Stimulated activated naive CD8-positive, alpha-beta T cell treated with anti-CD3 and anti-CD28 coated beads, Interleukin-15, amount 100 ng/mL, for 72 hours (primary cell): ENCODE results near the gene STK32C.
"Not testable (repeated sequence)": the region's sequence is repeated elsewhere in the genome, so short reads cannot be mapped to it uniquely, and the experiment has no call there.

Experiments
- ATAC-seq: fragments of 150-1000 bp; cut with Tn5 transposase; 2 replicates; pipeline ENCODE4 v1.10.0; 2021; ENCODE audit warnings: mild to moderate bottlenecking, moderate library complexity
- DNase-seq, 2 donors: peaks; one replicate each; pipeline ENCODE4 v3.0.0; 2021 to 2022
- H3K27ac Mint-ChIP-seq, 2 donors: one replicate each; pipeline ENCODE4 v1.8.0; 2022; ENCODE audit warnings: mild to moderate bottlenecking in 2 of 2, mixed read lengths in 2 of 2, moderate library complexity in 2 of 2
- H3K27me3 Mint-ChIP-seq: one replicate; pipeline ENCODE4 v1.8.0; 2022; ENCODE audit warnings: mixed read lengths
- H3K4me1 Mint-ChIP-seq: one replicate; pipeline ENCODE4 v1.8.0; 2022; ENCODE audit warnings: mild to moderate bottlenecking, mixed read lengths
- H3K4me3 Mint-ChIP-seq, 2 donors: one replicate each; pipeline ENCODE4 v1.8.0; 2022; ENCODE audit warnings: mild to moderate bottlenecking in 2 of 2, mixed read lengths in 2 of 2, moderate library complexity in 1 of 2
- H3K9me3 Mint-ChIP-seq, 2 donors: one replicate each; pipeline ENCODE4 v1.8.0; 2022; ENCODE audit warnings: mixed read lengths in 2 of 2

The STK32C gene

GRCh38 chr10:132330486-132330833 lies 22.7 kb upstream of the STK32C start:
- no peak for ATAC-seq
- H3K27me3 Mint-ChIP-seq, result no peaks in the 10 kb centered on the region
- no peak for DNase-seq
- H3K4me3 Mint-ChIP-seq, result peak overlapping the region; percentile 93 to 96
- peak overlapping the region; percentile 77 to 87 for H3K27ac Mint-ChIP-seq
- H3K4me1 Mint-ChIP-seq, result peaks cover 78% of the 10 kb centered on the region
- H3K9me3 Mint-ChIP-seq, result no peaks in the 10 kb centered on the region

DNA sequence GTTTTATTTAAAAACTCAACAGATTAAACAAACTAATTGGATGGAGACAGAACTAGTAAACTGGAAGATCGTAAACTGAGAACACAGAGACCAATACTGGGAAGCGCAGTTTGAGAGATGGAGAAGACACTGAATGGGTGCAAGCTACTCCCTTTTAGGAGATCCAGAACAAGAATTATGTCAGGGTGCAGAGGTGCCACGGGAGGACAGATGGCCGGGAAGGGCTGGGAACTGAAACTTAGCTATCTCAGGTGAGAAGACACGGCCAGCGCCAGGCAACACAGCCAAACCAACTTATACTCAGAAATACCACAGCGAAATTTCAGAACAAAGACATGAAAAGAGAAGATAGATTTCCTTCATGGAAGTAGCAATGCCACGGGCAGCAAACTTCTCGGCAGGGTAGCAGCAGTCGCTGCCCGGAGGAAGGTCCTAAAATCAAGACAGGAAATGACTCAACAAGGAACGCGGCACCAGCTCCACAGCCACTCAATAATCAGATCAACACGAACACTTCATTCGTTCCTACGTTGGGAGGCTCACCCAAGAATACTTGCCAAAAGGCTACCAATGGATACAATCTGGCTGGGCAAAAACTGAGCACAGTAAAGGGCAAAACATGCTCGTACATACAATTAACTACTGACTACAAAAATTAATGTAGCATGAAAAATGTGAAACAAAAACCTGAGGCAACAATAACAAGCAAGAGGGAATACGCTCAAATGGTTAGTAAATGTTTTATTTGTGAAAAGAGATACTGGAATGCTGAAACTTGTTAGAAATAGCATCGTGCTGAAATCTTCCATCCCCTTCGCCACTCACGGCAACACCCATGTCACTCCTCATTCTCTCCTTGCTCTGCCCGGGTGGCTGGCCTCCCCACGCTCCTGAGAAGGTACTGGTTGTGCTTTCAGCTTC lies 22.1 kb upstream of the STK32C start:
- H3K27ac Mint-ChIP-seq, result peak overlapping the region; percentile 77 to 87
- DNase-seq (peak in 1 of 2 donors; percentile 44), ATAC-seq (no peak)
- H3K4me3 Mint-ChIP-seq, result peak overlapping the region; percentile 93 to 96
- H3K9me3 Mint-ChIP-seq, result no peaks in the 10 kb centered on the region
- H3K27me3 Mint-ChIP-seq, result no peaks in the 10 kb centered on the region
- peaks cover 78% of the 10 kb centered on the region for H3K4me1 Mint-ChIP-seq

- H3K27ac Mint-ChIP-seq, result no peak overlapping the region
- H3K4me3 Mint-ChIP-seq, result peak overlapping the region; percentile 93 to 96
- H3K27me3 Mint-ChIP-seq, result no peaks in the 10 kb centered on the region
- no peaks in the 10 kb centered on the region for H3K9me3 Mint-ChIP-seq
- H3K4me1 Mint-ChIP-seq, result peaks cover 78% of the 10 kb centered on the region
- no peak for DNase-seq
- no peak for ATAC-seq
Observed at GRCh38 chr10:132328738-132329137, 21.0 kb upstream of the STK32C start.

DNA sequence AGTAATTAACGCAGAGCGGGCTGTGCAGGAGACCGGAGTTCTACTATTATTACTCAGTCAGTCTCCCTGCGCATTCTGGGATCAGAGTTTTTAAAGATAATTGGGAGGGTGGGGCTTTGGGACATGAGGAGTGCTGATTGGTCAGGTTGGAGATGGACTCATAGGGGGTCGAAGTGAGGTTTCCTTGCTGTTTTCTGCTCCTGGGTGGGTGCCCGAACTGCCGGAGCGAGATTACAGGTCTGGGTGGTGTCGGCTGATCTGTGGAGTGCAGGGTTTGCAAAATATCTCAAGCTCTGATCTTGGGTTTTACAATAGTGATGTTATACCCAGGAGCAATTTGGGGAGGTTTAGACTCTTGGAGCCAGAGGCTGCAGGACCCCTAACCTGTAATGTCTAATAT lies 20.4 kb upstream of the STK32C start:
- DNase-seq (no peak), ATAC-seq (no peak)
- Mint-ChIP-seq H3K4me3 (peak overlapping the region; percentile 19 to 93), H3K27ac (no peak overlapping the region), H3K4me1 (peaks cover 71% of the 10 kb centered on the region), H3K27me3 (no peaks in the 10 kb centered on the region), H3K9me3 (no peaks in the 10 kb centered on the region)

DNA sequence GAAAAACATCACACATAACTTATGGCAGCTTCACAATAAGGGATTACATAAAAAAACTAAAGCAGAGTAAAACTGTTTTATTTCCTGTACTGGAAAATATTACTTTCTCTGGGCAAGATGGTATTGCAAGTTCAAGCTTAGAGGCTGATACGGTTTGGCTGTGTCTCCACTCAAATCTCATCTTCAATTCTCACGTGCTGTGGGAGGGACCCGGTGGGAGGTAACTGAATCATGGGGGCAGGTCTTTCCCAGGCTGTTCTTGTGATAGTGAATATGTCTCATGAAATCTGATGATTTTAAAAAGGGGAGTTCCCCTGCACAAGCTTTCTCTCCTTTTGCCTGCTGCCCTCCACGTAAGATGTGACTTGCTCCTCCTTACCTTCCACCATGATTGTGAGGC lies 19.2 kb upstream of the STK32C start:
- Mint-ChIP-seq H3K4me1 (peaks cover 61% of the 10 kb centered on the region), H3K4me3 (peak overlapping the region; percentile 4 to 35), H3K9me3 (no peaks in the 10 kb centered on the region), H3K27ac (no peak overlapping the region), H3K27me3 (no peaks in the 10 kb centered on the region)
- ATAC-seq (no peak), DNase-seq (no peak)

- Mint-ChIP-seq H3K9me3 (no peaks in the 10 kb centered on the region), H3K4me1 (peaks cover 56% of the 10 kb centered on the region), H3K4me3 (no peak overlapping the region), H3K27me3 (no peaks in the 10 kb centered on the region), H3K27ac (no peak overlapping the region)
- DNase-seq (no peak), ATAC-seq (no peak)
Observed at GRCh38 chr10:132326344-132326889, 18.7 kb upstream of the STK32C start.

DNA sequence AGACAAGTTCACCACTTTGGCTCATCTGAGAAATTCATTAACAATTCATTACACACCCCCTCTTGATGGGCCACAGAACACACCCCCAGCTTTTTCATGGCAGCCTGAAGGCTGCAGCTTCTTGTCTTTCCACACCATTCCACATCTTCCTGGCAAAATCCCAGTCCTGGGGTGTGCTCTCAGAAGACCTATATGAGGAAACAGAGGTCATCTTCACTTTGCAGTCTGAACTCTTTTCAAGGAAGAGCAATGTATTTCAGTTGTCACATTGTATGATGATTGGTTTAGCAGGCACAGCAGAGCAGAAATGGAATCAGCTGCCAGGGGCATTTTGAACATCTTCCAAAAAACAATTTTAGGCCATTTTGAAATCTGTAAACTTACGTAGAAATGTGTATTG lies 16.4 kb upstream of the STK32C start:
- no peaks in the 10 kb centered on the region for H3K27me3 Mint-ChIP-seq
- H3K4me3 Mint-ChIP-seq, result no peak overlapping the region
- H3K27ac Mint-ChIP-seq, result no peak overlapping the region

DNA sequence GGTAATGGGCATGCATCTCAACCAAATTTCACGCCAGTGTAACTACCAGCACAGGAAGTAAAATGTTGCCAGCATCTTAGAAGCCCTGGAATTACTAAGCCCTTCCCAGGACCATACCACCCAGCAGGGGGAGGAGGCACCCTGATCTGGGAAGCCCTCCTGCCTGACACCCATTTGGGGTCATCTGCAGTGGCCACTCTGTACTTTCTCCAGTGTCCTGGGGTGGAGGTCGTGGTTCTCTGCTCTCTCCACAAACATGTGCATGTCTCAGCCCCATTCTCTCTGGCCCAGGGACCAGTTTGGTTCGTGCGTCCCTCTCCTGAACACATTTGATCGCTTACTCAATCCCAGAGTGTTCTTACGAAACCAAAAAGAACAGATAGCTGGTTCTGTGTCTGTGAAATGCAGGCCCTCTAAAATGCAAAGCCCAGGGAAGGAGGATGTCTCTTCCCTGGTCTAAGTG lies 14.9 kb upstream of the STK32C start:
- no peak overlapping the region for H3K27ac Mint-ChIP-seq
- DNase-seq, result no peak

More for the DNA sequence above, 16.4 kb upstream of the STK32C start:
- no peak for ATAC-seq
- DNase-seq, result no peak
- H3K4me1 Mint-ChIP-seq, result peaks cover 59% of the 10 kb centered on the region
- no peaks in the 10 kb centered on the region for H3K9me3 Mint-ChIP-seq

DNA sequence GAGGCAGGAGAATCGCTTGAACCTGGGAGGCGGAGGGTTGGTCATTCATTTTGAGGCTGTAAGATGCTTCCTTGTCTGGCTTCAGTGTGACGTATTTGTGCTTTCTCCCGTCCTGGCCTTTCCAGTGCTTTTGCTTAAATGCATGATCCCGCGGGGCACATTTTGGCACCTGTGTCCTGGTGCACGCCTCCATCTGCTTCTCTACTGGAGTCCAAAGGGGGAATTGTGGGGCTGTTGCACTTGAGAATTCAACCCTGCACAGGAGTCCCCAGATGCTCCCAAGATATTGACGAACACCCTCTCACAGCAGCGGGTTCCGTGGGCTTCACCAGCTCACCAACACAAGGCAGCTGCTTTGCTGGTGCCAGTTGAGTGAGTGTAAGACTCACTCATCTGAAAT lies 14.0 kb upstream of the STK32C start:
- no peak overlapping the region for H3K27ac Mint-ChIP-seq
- ATAC-seq (no peak), DNase-seq (no peak)
- H3K27me3 Mint-ChIP-seq, result no peaks in the 10 kb centered on the region
- no peak overlapping the region for H3K4me3 Mint-ChIP-seq
- H3K9me3 Mint-ChIP-seq, result no peaks in the 10 kb centered on the region
- peaks cover 35% of the 10 kb centered on the region for H3K4me1 Mint-ChIP-seq

More for the DNA sequence above, 14.9 kb upstream of the STK32C start:
- Mint-ChIP-seq H3K4me1 (peaks cover 43% of the 10 kb centered on the region), H3K4me3 (no peak overlapping the region), H3K9me3 (no peaks in the 10 kb centered on the region), H3K27me3 (no peaks in the 10 kb centered on the region)
- no peak for ATAC-seq

GRCh38 chr10:132320654-132321469 lies 13.1 kb upstream of the STK32C start:
- H3K27ac Mint-ChIP-seq, result no peak overlapping the region
- DNase-seq (no peak), ATAC-seq (no peak)
- no peaks in the 10 kb centered on the region for H3K27me3 Mint-ChIP-seq
- peaks cover 28% of the 10 kb centered on the region for H3K4me1 Mint-ChIP-seq
- H3K9me3 Mint-ChIP-seq, result no peaks in the 10 kb centered on the region
- H3K4me3 Mint-ChIP-seq, result no peak overlapping the region

- H3K27ac Mint-ChIP-seq, result no peak overlapping the region
- H3K4me3 Mint-ChIP-seq, result peak overlapping the region; percentile 27 to 44
- DNase-seq (peak; percentile 35 to 38), ATAC-seq (peak; percentile 96)
- H3K4me1 Mint-ChIP-seq, result peaks cover 27% of the 10 kb centered on the region
- no peaks in the 10 kb centered on the region for H3K27me3 Mint-ChIP-seq
- no peaks in the 10 kb centered on the region for H3K9me3 Mint-ChIP-seq
Observed at GRCh38 chr10:132319853-132320653, 12.3 kb upstream of the STK32C start.

DNA sequence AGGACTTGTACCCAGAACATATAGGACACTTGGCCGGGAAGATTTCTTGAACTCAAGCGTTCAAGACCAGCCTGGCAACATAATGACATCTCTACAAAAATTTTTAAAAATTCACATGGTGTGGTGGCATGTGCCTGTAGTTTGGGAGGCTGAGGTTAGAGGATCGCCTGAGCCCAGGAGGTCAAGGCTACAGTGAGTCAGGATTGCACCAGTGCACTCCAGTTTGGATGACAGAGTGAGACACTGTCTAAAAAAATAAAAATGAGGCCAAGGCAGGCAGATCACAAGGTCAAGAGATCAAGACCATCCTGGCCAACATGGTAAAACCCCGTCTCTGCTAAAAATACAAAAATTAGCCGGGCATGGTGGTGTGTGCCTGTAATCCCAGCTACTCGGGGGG lies 9.7 kb upstream of the STK32C start:
- not testable (repeated sequence) for ATAC-seq, H3K27ac Mint-ChIP-seq, H3K4me3 Mint-ChIP-seq, DNase-seq, H3K27me3 Mint-ChIP-seq
- Mint-ChIP-seq H3K4me1 (peaks cover 19% of the 10 kb centered on the region), H3K9me3 (peaks cover 5 to 14% of the 10 kb centered on the region in 2 donors)

- H3K4me3 Mint-ChIP-seq, result no peak overlapping the region
- DNase-seq (no peak), ATAC-seq (no peak)
- H3K27ac Mint-ChIP-seq, result peak overlapping the region in 1 of 2 donors; percentile 69
- H3K4me1 Mint-ChIP-seq, result peaks cover 22% of the 10 kb centered on the region
- H3K27me3 Mint-ChIP-seq, result no peaks in the 10 kb centered on the region
- H3K9me3 Mint-ChIP-seq, result peaks cover 5 to 14% of the 10 kb centered on the region in 2 donors
Observed at GRCh38 chr10:132316133-132316532, 8.4 kb upstream of the STK32C start.

DNA sequence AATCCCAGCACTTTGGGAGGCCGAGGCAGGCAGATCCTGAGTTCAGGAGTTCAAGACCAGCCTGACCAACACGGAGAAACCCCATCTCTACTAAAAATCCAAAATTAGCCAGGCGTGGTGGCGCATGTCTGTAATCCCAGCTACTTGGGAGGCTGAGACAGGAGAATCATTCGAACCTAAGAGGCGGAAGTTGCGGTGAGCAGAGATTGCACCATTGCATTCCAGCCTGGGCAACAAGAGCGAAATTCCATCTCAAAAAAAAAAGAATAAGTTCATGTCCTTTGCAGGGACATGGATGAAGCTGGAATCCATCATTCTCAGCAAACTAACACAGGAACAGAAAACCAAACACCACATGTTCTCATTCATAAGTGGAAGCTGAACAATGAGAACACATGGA lies 7.1 kb upstream of the STK32C start:
- not testable (repeated sequence) for H3K4me3 Mint-ChIP-seq, DNase-seq, H3K27ac Mint-ChIP-seq, ATAC-seq, H3K27me3 Mint-ChIP-seq
- Mint-ChIP-seq H3K9me3 (peaks cover 5 to 14% of the 10 kb centered on the region in 2 donors), H3K4me1 (peaks cover 13% of the 10 kb centered on the region)

DNA sequence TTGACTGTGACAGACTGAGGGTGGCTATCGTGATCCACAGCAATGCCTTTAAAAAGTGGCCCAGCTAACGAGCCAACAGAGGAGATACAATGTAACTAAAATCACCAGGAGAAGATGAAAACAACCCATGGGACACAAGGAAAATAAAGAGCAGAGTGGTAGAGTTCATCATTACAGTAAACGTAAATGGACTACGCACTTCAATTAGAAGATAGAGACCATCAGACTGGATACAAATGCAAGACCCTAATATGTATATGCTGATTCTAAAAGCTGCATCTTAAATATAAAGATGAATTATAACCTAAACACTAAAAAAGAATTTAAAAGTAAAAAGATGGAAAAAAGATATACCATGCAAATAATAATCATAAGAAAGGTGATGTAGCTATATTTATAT lies 6.6 kb upstream of the STK32C start:
- Mint-ChIP-seq H3K27me3 (peaks cover 13% of the 10 kb centered on the region), H3K4me3 (no peak overlapping the region), H3K4me1 (peaks cover 8% of the 10 kb centered on the region), H3K27ac (no peak overlapping the region), H3K9me3 (peaks cover 5 to 14% of the 10 kb centered on the region in 2 donors)
- ATAC-seq, result no peak
- no peak for DNase-seq
